Measurements from ENCODE around the gene CDH16.

CDH16 gene

GRCh38 chr16:66869424-66869823, 49.3 kb downstream of the CDH16 start:
- DNase-seq = no peak

GRCh38 chr16:66863707-66864106, 55.0 kb downstream of the CDH16 start:
- DNase-seq = no peak

- DNase-seq = no peak
Measured at GRCh38 chr16:66862023-66862520, 56.6 kb downstream of the CDH16 start.

- no peak for DNase-seq
Measured at GRCh38 chr16:66859397-66860068, 59.2 kb downstream of the CDH16 start.

DNA sequence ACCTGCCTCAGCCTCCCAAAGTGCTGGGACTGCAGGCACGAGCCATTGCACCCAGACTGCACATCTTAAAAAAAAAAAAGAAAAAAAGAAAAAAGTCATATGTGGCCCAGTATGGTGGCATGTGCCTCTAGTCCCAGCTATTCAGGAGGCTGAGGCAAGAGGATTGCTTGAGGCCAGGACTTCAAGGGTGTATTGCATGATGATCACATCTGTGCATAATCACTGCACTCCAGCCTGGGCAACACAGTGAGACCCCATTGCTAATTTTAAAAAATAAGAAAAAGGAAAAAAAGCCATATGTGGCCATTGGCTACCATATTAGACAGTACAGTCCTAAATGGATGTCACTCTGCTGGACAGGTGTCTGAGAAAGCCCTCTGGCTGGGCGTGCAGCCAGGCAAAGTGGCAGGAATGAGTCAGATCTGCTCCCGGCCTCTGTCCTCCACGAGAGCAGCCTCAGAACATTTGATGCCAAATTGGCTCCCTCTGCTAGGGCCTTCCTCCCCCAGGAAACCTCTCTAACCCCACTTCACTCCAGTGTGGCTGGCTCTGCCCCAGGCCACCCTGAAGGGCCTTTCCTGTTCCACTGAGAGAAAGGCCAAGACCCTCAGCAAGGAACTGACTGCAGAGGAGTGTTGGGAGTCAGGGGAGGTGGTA, 59.8 kb downstream of the CDH16 start:
- peak; percentile 40 for DNase-seq

Measured in DMS79 treated with DMSO at 0.1 percent for 48 hours (cell line).